ENCODE measurements around the gene SLC4A7.

The SLC4A7 gene

DNA sequence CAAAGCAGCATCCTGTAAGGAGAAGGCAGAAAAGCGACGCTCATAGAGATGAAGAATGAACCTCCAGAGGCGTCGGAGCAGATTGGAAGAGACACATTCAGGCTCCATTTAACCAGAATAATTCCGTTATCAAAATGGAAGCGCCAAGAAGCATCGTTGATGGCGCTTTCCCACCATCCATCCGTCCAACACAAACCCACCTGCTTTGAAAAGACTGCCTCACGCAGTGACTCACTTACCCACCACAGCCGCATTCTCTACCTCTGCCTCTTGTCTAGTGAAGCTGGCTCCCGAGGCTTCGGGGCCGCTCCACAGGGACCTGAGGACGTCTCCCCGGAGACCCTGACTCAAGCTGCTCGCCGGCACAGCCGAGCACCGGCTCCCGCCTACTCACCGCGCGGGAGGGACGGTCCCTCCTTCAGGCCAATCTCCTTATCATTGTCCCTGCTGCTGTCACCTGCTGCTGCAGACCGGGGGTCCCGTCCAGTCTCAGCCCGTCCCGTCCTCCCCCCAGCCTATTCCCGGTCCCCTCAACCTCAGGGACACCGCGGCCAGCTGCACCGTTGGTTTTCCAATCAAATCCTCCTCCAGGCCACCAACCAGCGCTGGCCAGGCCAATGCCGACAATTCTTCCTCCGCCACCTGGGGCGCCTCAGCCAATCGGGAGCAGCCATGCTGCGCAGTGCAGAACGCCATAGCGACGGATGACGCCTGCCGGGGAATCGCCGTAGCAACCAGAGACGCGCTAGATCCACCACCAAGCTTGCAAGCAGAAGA is 115.2 kb downstream of the SLC4A7 start, which contains the start of gene NEK10:
NEK10 (minus strand) TSS at position 553 of the 777 bp plus-strand sequence. CDS start 16,501 bp downstream, outside the sequence.
- TF ChIP-seq, protein P1, sequence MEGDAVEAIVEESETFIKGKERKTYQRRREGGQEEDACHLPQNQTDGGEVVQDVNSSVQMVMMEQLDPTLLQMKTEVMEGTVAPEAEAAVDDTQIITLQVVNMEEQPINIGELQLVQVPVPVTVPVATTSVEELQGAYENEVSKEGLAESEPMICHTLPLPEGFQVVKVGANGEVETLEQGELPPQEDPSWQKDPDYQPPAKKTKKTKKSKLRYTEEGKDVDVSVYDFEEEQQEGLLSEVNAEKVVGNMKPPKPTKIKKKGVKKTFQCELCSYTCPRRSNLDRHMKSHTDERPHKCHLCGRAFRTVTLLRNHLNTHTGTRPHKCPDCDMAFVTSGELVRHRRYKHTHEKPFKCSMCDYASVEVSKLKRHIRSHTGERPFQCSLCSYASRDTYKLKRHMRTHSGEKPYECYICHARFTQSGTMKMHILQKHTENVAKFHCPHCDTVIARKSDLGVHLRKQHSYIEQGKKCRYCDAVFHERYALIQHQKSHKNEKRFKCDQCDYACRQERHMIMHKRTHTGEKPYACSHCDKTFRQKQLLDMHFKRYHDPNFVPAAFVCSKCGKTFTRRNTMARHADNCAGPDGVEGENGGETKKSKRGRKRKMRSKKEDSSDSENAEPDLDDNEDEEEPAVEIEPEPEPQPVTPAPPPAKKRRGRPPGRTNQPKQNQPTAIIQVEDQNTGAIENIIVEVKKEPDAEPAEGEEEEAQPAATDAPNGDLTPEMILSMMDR (conservative IDR thresholded peaks at IDR 0.05): no peak
- TF ChIP-seq ZFX (IDR thresholded peaks at IDR 0.05): no peak

DNA sequence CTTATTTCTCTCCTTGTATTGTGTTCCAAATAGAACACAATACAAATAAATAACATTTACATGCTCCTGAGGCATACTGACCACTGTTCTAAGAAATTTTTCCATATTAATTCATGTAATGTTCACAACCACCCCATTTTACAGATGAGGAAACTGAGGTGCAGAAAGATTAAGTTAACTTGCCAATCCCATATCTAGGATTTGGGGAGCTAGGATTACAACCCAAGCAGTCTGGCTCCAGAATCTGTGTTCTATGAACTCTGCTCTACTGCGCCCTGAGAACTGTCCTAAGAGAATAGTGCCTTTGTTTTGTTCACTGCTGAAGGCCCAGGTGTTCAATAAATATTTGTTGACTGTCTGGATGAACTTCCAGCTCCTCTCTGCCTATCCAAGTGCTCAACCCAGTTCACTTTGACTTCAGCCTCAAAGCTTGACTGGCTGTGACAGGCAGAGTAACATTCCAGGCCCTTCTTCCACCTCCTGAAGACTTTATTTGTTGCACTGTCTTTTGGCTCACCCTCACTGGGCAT is 118.1 kb downstream of the SLC4A7 start:
- no peak overlapping the region for H3K27ac ChIP-seq
- no peak for TF ChIP-seq ZFX (IDR thresholded peaks at IDR 0.05)
- TF ChIP-seq, protein P1 (conservative IDR thresholded peaks at IDR 0.05): no peak

More for the DNA sequence above, 115.2 kb downstream of the SLC4A7 start, which contains the start of gene NEK10:
- H3K27ac ChIP-seq: peak within 1 kb of the TSS; percentile 29; the same call in 1 of the 2 replicates

DNA sequence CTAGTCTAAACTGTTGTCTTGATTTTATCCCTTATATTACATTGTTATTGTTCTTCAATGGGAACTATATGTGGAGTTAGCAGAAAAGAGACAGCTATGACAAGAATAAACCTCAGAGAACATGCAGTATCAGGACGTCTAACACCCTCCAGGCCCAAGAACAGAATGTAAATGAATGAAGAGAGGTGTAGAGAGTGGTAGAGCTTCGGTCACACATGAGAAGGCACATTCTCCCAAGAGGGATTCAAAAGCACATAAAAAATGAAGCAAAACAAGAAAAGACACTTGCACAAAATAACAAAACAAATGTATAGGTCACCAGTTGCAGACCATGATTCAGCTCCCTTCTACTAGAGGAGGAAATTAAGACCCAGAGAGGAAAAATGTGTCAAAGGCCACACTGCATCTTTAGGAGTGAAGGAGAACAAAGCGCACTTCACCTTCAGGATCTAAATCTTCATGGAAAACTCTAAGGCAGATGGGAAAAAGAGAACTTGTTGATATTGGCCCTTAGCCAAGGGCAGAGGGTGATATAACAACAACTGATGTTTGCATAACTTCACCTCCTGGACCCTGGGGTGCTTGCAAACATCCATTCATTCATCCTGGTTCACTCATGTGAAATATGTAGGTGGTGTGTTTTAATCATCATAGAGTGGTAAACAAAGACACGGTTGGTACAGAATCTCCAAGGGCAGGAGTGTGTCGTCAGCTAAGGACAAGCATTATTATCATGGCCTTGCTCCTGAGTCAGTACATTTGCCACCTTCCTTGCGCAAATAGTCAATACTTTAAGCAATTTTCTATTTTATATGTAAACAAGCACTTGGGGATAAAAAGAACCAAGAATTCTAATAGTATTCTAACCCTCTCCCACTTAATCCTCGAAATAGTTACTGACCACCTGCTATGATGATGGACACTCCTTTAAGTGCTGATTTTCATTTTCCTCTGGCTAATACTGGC is 123.8 kb downstream of the SLC4A7 start:
- TF ChIP-seq, protein P1 (conservative IDR thresholded peaks at IDR 0.05): no peak
- TF ChIP-seq ZFX (IDR thresholded peaks at IDR 0.05): no peak
- peak overlapping the region; percentile 21; the same call in 1 of the 2 replicates for H3K27ac ChIP-seq

DNA sequence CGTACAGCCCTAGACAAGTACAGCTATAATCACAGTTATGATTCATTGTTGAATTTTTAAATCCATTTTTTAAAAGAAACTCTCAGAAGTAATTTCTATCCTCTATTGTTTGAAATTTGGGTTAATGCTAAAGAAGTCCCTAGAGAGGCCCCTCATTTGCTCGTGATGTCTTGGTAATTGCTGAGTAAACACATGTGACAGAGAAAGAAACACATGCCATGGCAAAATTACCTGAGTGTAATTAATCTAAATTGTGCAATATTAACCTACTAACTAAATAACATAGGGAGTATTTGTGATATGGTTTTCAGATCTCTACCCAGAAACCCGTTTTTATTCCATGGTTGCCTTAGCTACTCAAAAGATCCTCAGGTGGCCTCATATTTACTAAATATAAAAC is 125.8 kb downstream of the SLC4A7 start:
- no peak for TF ChIP-seq ZFX (IDR thresholded peaks at IDR 0.05)
- TF ChIP-seq, protein P1 (conservative IDR thresholded peaks at IDR 0.05): no peak

DNA sequence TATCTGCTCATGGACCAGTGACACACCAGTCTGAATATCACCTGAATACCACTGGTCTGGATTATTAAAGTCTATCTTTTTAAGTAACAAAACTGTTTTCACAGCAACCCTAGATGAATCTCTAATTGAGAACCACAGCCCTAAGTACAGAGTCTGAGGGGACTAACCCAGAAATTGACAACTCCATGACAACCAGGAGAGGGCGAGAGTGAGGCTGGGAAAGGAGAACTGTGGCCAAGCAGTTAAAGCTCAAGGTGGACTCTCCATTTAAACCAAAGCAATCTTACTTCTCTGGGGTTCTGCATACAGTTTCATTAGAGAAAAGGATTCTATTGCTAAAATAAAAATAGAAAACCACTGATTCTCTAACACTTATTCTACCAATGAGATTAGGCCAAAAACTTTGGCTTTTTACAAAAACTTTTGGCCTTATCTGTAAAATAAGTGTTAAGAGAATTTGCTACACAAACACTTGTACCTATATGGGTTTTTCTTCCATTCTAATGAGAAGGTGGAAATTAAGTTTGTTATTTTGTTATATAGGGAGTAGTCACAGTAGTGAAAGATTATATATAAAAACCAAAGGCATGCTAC is 126.4 kb downstream of the SLC4A7 start:
- no peak for TF ChIP-seq ZFX (IDR thresholded peaks at IDR 0.05)
- TF ChIP-seq, protein P1 (conservative IDR thresholded peaks at IDR 0.05): peak; percentile 78

More for the DNA sequence above, 125.8 kb downstream of the SLC4A7 start:
- no peak overlapping the region for H3K27ac ChIP-seq

DNA sequence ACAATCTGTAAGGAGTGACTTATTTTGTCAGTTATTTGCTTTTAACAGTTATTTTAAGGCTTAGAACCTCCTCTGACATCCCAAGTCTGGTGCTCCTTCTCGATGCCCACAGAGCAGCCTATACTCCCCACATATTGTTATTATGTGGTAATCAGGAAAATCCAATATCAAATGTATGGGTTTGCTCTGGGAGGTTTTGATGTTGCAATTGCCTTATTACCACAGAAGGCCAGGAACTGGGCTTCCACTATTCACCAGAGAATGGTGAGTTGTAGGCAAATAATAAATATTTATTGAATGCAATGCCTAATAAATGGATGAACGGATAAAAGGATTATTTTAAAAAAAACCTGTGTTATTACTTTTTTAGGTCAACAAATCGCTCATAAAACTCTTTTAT is 127.2 kb downstream of the SLC4A7 start:
- H3K27ac ChIP-seq: no peak overlapping the region
- TF ChIP-seq, protein P1 (conservative IDR thresholded peaks at IDR 0.05): no peak
- TF ChIP-seq ZFX (IDR thresholded peaks at IDR 0.05): no peak

More for the DNA sequence above, 126.4 kb downstream of the SLC4A7 start:
- H3K27ac ChIP-seq: no peak overlapping the region

Measured in C4-2B (cell line).